Duodenal mucosa (tissue), 2 donors: ENCODE measurements around the gene FSTL5.

ENCODE experiments used
- H3K27ac ChIP-seq: one replicate; pipeline ENCODE4 v1.7.0; 2013; ENCODE audit warnings: low read depth, low read length
- H3K27me3 ChIP-seq, 2 donors: one replicate each; pipeline ENCODE4 v1.7.0; 2013; ENCODE audit warnings: low read length in 2 of 2, control low read depth in 1 of 2; ENCODE audit not compliant: insufficient read depth in 2 of 2, control insufficient read depth in 1 of 2
- H3K36me3 ChIP-seq, 2 donors: one replicate each; pipeline ENCODE4 v1.7.0; 2013; ENCODE audit warnings: low read length in 2 of 2, control low read depth in 1 of 2; ENCODE audit not compliant: insufficient read depth in 2 of 2, control insufficient read depth in 1 of 2
- H3K4me1 ChIP-seq, 2 donors: one replicate each; pipeline ENCODE4 v1.7.0; 2013; ENCODE audit warnings: low read length in 2 of 2, control low read depth in 1 of 2; ENCODE audit not compliant: insufficient read depth in 2 of 2, control insufficient read depth in 1 of 2
- H3K4me3 ChIP-seq, 2 donors: one replicate each; pipeline ENCODE4 v1.7.0; 2013; ENCODE audit warnings: low read length in 2 of 2, low read depth in 1 of 2
- H3K9ac ChIP-seq, 2 donors: one replicate each; pipeline ENCODE4 v1.7.0; 2013; ENCODE audit warnings: low read length in 2 of 2, low read depth in 1 of 2
- H3K9me3 ChIP-seq, 2 donors: one replicate each; pipeline ENCODE4 v1.7.0; 2013; ENCODE audit warnings: low read length in 2 of 2, control low read depth in 1 of 2; ENCODE audit not compliant: control insufficient read depth in 1 of 2

FSTL5 gene

DNA sequence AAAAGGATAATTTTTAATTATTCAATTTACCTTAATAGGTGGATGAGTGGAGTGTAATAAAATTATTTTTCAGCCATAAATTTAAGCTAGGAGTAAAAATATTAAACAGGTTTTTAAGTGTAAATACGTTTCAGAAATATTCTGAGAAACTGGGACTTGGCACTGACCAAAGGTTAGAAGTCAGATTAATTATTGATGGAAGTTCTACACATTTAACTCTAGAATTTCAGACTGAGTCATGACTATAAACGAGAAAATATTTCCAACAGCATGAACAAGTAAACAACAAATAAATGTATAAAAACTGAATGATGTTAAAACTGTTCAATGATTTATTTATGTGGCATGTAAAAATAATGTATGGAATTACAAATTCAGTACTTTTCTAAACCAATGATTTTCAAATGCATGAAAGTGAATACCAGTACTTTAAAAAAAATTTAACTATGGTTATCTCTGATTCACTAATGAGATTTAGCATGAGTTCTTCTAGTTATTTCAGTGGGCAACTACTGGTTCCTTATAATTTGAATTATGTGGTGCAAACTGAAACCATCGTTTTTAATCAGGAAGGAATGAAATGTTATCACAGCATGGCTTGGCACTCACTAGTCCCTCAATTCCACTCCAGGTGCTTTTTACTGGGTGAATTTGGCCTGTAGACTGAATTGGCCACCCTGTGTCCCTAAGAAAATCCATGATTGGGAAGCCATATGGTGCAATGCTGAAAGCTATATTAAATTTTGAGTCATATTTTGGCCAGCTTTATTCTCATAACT is 244.2 kb downstream of the FSTL5 start:
- H3K27ac ChIP-seq, result no peak overlapping the region
- H3K36me3 ChIP-seq, result no peaks in the 10 kb centered on the region
- no peak overlapping the region for H3K4me3 ChIP-seq
- H3K9me3 ChIP-seq, result no peaks in the 10 kb centered on the region
- no peaks in the 10 kb centered on the region for H3K4me1 ChIP-seq
- H3K9ac ChIP-seq, result no peak overlapping the region
- H3K27me3 ChIP-seq, result no peaks in the 10 kb centered on the region

DNA sequence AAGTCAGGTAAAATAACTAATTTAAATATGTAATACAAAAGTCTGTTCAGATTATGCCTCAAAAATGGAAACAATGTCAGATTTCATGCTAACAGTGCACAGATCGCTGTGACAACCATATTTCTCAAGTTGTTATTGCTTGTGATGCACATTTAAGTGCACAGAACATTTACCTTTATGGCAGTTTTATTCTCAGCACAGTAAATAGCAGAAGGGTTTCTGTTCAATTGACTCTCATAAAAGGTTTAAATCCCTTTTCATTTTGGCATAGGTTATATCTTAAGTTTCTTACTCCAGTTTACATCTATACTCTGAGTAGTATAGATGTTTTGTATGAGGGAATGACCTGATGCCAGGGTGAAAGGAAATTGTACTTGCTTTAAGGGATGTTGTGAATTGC is 247.8 kb downstream of the FSTL5 start:
- no peak overlapping the region for H3K4me3 ChIP-seq
- H3K27me3 ChIP-seq, result no peaks in the 10 kb centered on the region
- no peaks in the 10 kb centered on the region for H3K36me3 ChIP-seq
- no peak overlapping the region for H3K27ac ChIP-seq
- H3K9ac ChIP-seq, result no peak overlapping the region
- H3K9me3 ChIP-seq, result no peaks in the 10 kb centered on the region
- H3K4me1 ChIP-seq, result no peaks in the 10 kb centered on the region

DNA sequence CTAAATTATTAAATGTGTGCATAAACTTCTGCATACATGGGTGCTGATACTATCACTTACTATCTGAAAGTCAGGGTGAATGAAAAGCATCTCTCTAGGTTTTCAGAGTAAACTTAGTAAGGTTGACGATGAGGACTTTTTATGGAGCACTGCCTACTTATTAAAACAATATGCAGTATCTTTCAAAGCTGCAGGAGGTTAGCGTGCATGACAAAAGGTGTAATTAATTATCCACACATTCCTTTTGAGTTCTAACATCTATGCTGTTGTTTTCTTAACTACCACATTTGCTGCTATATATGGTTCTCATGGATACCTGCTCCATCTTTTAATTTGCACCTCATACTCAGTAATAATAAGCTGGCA is 256.2 kb downstream of the FSTL5 start:
- no peaks in the 10 kb centered on the region for H3K36me3 ChIP-seq
- H3K9ac ChIP-seq, result no peak overlapping the region
- no peaks in the 10 kb centered on the region for H3K9me3 ChIP-seq
- H3K4me1 ChIP-seq, result no peaks in the 10 kb centered on the region
- no peak overlapping the region for H3K4me3 ChIP-seq
- H3K27me3 ChIP-seq, result no peaks in the 10 kb centered on the region
- no peak overlapping the region for H3K27ac ChIP-seq

GRCh38 chr4:161906836-161907589 is 256.8 kb downstream of the FSTL5 start:
- H3K27ac ChIP-seq, result no peak overlapping the region
- H3K36me3 ChIP-seq, result no peaks in the 10 kb centered on the region
- H3K4me3 ChIP-seq, result no peak overlapping the region
- no peaks in the 10 kb centered on the region for H3K27me3 ChIP-seq
- no peak overlapping the region for H3K9ac ChIP-seq
- H3K9me3 ChIP-seq, result no peaks in the 10 kb centered on the region
- H3K4me1 ChIP-seq, result no peaks in the 10 kb centered on the region

DNA sequence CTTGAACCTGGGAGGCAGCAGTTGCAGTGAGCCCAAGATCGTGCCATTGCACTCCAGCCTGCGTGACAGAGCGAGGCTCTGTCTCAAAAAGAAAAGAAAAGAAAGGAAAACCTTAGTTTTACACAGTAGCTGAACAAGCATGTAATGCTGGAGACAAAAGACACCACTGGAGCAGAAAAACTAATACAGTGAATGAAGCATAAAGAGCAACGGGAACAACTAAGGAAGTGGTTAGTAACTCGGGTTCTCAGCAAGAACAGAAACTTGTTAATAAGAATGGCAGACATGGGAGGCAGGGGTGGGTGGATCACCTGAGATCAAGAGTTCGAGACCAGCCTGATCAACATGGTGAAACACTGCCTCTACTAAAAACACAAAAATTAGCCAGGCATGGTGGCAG is 263.7 kb downstream of the FSTL5 start:
- H3K4me1 ChIP-seq, result no peaks in the 10 kb centered on the region
- H3K27me3 ChIP-seq, result no peaks in the 10 kb centered on the region
- no peaks in the 10 kb centered on the region for H3K9me3 ChIP-seq
- H3K36me3 ChIP-seq, result no peaks in the 10 kb centered on the region
- H3K27ac ChIP-seq, result no peak overlapping the region
- H3K9ac ChIP-seq, result no peak overlapping the region
- H3K4me3 ChIP-seq, result no peak overlapping the region

DNA sequence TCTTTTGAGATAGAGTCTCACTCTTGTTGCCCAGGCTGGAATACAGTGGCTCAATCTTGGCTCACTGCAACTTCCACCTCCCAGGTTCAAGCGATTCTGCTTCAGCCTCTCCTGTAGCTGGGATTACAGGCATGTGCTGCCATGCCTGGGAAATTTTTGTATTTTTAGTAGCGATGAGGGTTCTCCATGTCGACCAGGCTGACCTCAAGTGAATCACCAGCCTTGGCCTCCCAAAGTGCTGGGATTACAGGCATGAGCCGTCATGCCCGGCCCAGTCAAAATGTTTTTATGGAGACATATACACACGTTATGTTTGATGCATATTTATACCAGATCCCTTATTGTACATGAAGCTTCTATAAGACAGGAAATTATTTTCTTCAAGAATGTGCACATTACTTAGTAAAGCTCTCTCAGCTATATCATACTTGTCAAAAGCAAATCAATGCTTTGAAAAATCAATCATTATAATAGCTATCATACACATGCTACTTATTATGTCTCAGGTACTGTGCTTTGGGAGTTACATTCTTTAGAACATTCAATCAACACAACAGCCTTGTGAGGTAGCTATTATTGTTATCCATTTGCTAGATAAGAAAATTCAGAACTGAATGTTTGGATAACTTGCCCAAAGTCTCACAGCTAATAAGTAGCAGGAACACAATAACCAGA is 269.2 kb downstream of the FSTL5 start:
- Histone ChIP-seq H3K9me3 (no peaks in the 10 kb centered on the region), H3K9ac (no peak overlapping the region), H3K27ac (no peak overlapping the region), H3K4me1 (no peaks in the 10 kb centered on the region), H3K36me3 (no peaks in the 10 kb centered on the region), H3K27me3 (no peaks in the 10 kb centered on the region), H3K4me3 (no peak overlapping the region)

DNA sequence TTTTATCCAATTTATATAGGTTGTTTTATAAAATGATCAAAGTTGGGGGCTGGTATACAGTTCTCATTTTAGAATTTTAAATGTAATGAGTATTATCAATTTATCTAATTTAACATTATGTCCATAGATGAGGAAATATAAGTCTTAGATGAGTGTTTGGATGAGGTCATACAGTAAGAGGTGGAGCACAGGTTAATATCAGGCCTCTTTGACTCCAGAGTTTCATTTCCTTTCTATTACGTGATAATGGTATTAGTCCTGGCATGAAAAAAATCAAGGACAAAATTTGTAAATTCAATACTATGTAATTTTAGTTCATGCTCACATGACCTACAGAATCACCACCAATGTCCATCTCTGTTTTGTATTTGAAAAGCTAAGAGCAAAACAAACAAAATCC is 269.8 kb downstream of the FSTL5 start:
- no peak overlapping the region for H3K9ac ChIP-seq
- H3K4me3 ChIP-seq, result no peak overlapping the region
- no peaks in the 10 kb centered on the region for H3K27me3 ChIP-seq
- no peaks in the 10 kb centered on the region for H3K36me3 ChIP-seq
- no peak overlapping the region for H3K27ac ChIP-seq
- no peaks in the 10 kb centered on the region for H3K4me1 ChIP-seq
- H3K9me3 ChIP-seq, result no peaks in the 10 kb centered on the region

- Histone ChIP-seq H3K27ac (no peak overlapping the region), H3K27me3 (no peaks in the 10 kb centered on the region), H3K9ac (no peak overlapping the region), H3K4me1 (no peaks in the 10 kb centered on the region), H3K4me3 (no peak overlapping the region), H3K36me3 (no peaks in the 10 kb centered on the region), H3K9me3 (no peaks in the 10 kb centered on the region)
Observed at GRCh38 chr4:161893566-161893965, 270.2 kb downstream of the FSTL5 start.

GRCh38 chr4:161892951-161893350 is 270.8 kb downstream of the FSTL5 start:
- Histone ChIP-seq H3K9me3 (no peaks in the 10 kb centered on the region), H3K36me3 (no peaks in the 10 kb centered on the region), H3K4me1 (no peaks in the 10 kb centered on the region), H3K4me3 (no peak overlapping the region), H3K27me3 (no peaks in the 10 kb centered on the region), H3K9ac (no peak overlapping the region), H3K27ac (no peak overlapping the region)

- Histone ChIP-seq H3K27ac (no peak overlapping the region), H3K9me3 (no peaks in the 10 kb centered on the region), H3K27me3 (no peaks in the 10 kb centered on the region), H3K9ac (no peak overlapping the region), H3K36me3 (no peaks in the 10 kb centered on the region), H3K4me1 (no peaks in the 10 kb centered on the region), H3K4me3 (no peak overlapping the region)
Observed at GRCh38 chr4:161883157-161883556, 280.6 kb downstream of the FSTL5 start.
